ENCODE results near the gene MBTPS1. TPM values are rescaled to one million over a fixed set of nuclear protein-coding genes. Genes with fewer than 3 reads are reported as not detected.

The MBTPS1 gene
- total RNA-seq, 1 experiment from 2014 or later = 56.1 TPM

DNA sequence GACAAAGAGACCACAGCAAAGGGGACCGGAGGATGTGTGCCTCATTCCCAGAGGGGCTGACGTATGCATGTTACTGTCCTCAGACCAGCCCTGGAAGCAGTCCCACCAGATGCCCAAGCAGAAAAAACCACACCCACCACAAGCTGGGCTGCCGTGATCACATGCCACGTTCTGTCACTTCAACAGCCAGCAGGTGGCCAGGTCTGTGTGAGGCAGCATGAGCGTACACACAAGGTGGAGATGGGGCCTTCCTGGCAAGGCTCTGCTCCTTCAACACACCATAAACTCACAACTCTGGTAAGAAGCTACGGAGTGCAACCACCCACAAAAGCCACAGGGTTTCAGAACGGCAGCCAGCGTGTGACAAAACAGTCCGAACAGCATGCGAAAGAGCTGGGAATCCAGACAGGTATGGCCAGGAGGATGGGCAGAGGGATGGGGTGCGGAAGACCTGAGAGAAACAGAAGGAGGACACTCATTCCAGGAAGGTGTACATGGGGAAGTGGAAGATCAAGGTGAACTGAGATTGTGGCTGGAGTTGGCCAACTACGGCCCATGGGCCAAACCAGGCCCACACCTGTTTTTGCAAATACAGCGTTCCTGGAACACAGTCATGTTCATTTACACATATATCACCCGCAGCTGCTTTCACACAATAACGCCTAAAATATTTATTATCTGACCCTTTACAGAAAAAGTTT lies 27.9 kb downstream of the MBTPS1 start:
- Histone ChIP-seq H3K27me3 (ENCODE audit: low read length) (no peaks in the 10 kb centered on the region), H3K79me2 (ENCODE audit: low read length) (no peaks in the 10 kb centered on the region), H3K9me3 (ENCODE audit: low read length) (no peaks in the 10 kb centered on the region), H3K4me1 (ENCODE audit: insufficient read depth, low read length) (no peaks in the 10 kb centered on the region), H3K9ac (ENCODE audit: low read length) (no peak overlapping the region), H4K20me1 (ENCODE audit: low read length) (0 out of 2 replicates have a peak, but pooled peaks cover 3% of the 10 kb centered on the region), H3K4me2 (ENCODE audit: low read length) (no peak overlapping the region), H3K9me2 (replicated peaks; ENCODE audit: low read length) (no peaks in the 10 kb centered on the region), H3K27ac (ENCODE audit: low read length) (no peak overlapping the region), H3K4me3 (ENCODE audit: low read length) (no peak overlapping the region), H2AFZ (ENCODE audit: low read length) (no peak overlapping the region), H3F3A (ENCODE audit: low read length, unreplicated experiment) (no peaks in the 10 kb centered on the region), H3K36me3 (ENCODE audit: low read depth, low read length) (peaks cover 18% of the 10 kb centered on the region)
- ATAC-seq (peak; percentile 42; the same call in 1 of the 2 replicates), DNase-seq (peak; percentile 8)
- intact Hi-C loops (cut with micrococcal nuclease) = no loop called here
- ChIA-PET CTCF (no interaction called here), POLR2A (ENCODE audit: unreplicated experiment) (no interaction called here)
- no peak for TF ChIP-seq EZH2 (IDR thresholded peaks at IDR 0.05; ENCODE audit: low read length, unreplicated experiment)
- TF ChIP-seq, protein P1, sequence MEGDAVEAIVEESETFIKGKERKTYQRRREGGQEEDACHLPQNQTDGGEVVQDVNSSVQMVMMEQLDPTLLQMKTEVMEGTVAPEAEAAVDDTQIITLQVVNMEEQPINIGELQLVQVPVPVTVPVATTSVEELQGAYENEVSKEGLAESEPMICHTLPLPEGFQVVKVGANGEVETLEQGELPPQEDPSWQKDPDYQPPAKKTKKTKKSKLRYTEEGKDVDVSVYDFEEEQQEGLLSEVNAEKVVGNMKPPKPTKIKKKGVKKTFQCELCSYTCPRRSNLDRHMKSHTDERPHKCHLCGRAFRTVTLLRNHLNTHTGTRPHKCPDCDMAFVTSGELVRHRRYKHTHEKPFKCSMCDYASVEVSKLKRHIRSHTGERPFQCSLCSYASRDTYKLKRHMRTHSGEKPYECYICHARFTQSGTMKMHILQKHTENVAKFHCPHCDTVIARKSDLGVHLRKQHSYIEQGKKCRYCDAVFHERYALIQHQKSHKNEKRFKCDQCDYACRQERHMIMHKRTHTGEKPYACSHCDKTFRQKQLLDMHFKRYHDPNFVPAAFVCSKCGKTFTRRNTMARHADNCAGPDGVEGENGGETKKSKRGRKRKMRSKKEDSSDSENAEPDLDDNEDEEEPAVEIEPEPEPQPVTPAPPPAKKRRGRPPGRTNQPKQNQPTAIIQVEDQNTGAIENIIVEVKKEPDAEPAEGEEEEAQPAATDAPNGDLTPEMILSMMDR (conservative IDR thresholded peaks at IDR 0.05; ENCODE audit: low read depth, low read length) = 0 out of 2 replicates have a peak, but pooled peaks have one; percentile 19
- BruUV-seq (replicated peaks) = no TSS peak

DNA sequence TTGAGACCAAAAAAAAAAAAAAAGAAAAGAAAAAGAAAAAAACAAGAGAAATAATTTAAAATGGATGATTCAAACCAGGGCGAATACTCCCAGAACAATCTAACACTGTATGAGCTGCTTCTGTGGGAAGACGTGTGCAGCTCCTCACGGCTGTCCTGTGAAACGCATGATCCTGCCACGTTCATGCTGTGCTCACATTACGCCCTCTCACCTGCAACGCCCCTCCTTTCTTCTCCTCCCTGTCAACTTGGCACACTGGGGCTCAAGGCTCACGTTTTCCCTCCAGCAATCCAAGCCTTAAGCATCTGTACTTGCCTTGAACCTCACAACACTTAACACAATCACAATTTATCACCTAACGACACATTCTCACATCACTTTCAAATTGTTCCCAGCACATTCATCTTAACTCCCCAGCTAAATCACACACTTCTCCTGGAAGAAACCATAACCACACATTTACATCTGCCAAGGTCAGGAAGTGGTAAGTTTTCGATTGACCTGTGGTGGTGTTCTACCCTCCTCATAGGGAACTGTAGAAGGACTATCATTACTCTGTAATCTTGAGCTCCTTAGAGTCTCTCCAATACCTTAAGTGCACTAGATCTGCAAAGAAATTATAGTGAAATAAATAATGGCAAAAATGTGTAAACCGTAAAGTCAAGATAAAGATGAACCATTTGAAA lies 29.1 kb downstream of the MBTPS1 start:
- DNase-seq (no peak), ATAC-seq (no peak)
- H3K4me1 ChIP-seq (ENCODE audit: insufficient read depth, low read length) = no peaks in the 10 kb centered on the region
- no peaks in the 10 kb centered on the region for H3K27me3 ChIP-seq (ENCODE audit: low read length)
- no peaks in the 10 kb centered on the region for H3K79me2 ChIP-seq (ENCODE audit: low read length)
- POLR2A ChIA-PET (ENCODE audit: unreplicated experiment) = no interaction called here
- H3K9me3 ChIP-seq (ENCODE audit: low read length) = no peaks in the 10 kb centered on the region
- no TSS peak for BruUV-seq (replicated peaks)
- no peak overlapping the region for H3K4me2 ChIP-seq (ENCODE audit: low read length)
- no peak overlapping the region for H2AFZ ChIP-seq (ENCODE audit: low read length)
- no peak overlapping the region for H3K4me3 ChIP-seq (ENCODE audit: low read length)
- no peak overlapping the region for H3K9ac ChIP-seq (ENCODE audit: low read length)
- H3K36me3 ChIP-seq (ENCODE audit: low read depth, low read length) = peaks cover 16% of the 10 kb centered on the region
- 0 out of 2 replicates have a peak, but pooled peaks cover 3% of the 10 kb centered on the region for H4K20me1 ChIP-seq (ENCODE audit: low read length)
- no peak for TF ChIP-seq EZH2phosphoT487 (IDR thresholded peaks at IDR 0.05; ENCODE audit: borderline replicate concordance, low read length)
- TF ChIP-seq EZH2 (IDR thresholded peaks at IDR 0.05; ENCODE audit: low read length, unreplicated experiment) = no peak
- TF ChIP-seq, protein P1 (conservative IDR thresholded peaks at IDR 0.05; ENCODE audit: low read depth, low read length) = no peak
- no peaks in the 10 kb centered on the region for H3K9me2 ChIP-seq (replicated peaks; ENCODE audit: low read length)
- intact Hi-C loops (cut with micrococcal nuclease) = no loop called here
- no peak overlapping the region for H3K27ac ChIP-seq (ENCODE audit: low read length)
- CTCF ChIA-PET = interaction anchor here (0.6 kb wide), 1 partner anchor 160 kb away, joined by 3 read pairs; no protein-coding TSS in a partner anchor
- H3F3A ChIP-seq (ENCODE audit: low read length, unreplicated experiment) = no peaks in the 10 kb centered on the region

- no peaks in the 10 kb centered on the region for H3K79me2 ChIP-seq (ENCODE audit: low read length)
- TF ChIP-seq EZH2 (IDR thresholded peaks at IDR 0.05; ENCODE audit: low read length, unreplicated experiment) (no peak), EZH2phosphoT487 (IDR thresholded peaks at IDR 0.05; ENCODE audit: borderline replicate concordance, low read length) (no peak)
- TF ChIP-seq, protein P1 (conservative IDR thresholded peaks at IDR 0.05; ENCODE audit: low read depth, low read length) = no peak
- no peak overlapping the region for H2AFZ ChIP-seq (ENCODE audit: low read length)
- H3K9me3 ChIP-seq (ENCODE audit: low read length) = no peaks in the 10 kb centered on the region
- ChIA-PET POLR2A (ENCODE audit: unreplicated experiment) (no interaction called here), CTCF (no interaction called here)
- H3K36me3 ChIP-seq (ENCODE audit: low read depth, low read length) = peaks cover 16% of the 10 kb centered on the region
- no peak overlapping the region for H3K4me2 ChIP-seq (ENCODE audit: low read length)
- 0 out of 2 replicates have a peak, but pooled peaks cover 3% of the 10 kb centered on the region for H4K20me1 ChIP-seq (ENCODE audit: low read length)
- no TSS peak for BruUV-seq (replicated peaks)
- no peak for DNase-seq
- H3K4me3 ChIP-seq (ENCODE audit: low read length) = no peak overlapping the region
- no peak overlapping the region for H3K9ac ChIP-seq (ENCODE audit: low read length)
- no peak for ATAC-seq
- H3K9me2 ChIP-seq (replicated peaks; ENCODE audit: low read length) = no peaks in the 10 kb centered on the region
- intact Hi-C loops (cut with micrococcal nuclease) = no loop called here
- H3K4me1 ChIP-seq (ENCODE audit: insufficient read depth, low read length) = no peaks in the 10 kb centered on the region
- no peaks in the 10 kb centered on the region for H3K27me3 ChIP-seq (ENCODE audit: low read length)
- no peaks in the 10 kb centered on the region for H3F3A ChIP-seq (ENCODE audit: low read length, unreplicated experiment)
- no peak overlapping the region for H3K27ac ChIP-seq (ENCODE audit: low read length)
These were observed 29.7 kb downstream of the MBTPS1 start for GRCh38 chr16:84087001-84087400.
